HG03460 (cell line): ENCODE measurements around the gene SDHA.

ENCODE experiments used
- ATAC-seq: cut with Tn5 transposase; IDR thresholded peaks from one replicate; pipeline ENCODE4 v1.9.1; 2021; ENCODE audit not compliant: unreplicated experiment

SDHA gene

DNA sequence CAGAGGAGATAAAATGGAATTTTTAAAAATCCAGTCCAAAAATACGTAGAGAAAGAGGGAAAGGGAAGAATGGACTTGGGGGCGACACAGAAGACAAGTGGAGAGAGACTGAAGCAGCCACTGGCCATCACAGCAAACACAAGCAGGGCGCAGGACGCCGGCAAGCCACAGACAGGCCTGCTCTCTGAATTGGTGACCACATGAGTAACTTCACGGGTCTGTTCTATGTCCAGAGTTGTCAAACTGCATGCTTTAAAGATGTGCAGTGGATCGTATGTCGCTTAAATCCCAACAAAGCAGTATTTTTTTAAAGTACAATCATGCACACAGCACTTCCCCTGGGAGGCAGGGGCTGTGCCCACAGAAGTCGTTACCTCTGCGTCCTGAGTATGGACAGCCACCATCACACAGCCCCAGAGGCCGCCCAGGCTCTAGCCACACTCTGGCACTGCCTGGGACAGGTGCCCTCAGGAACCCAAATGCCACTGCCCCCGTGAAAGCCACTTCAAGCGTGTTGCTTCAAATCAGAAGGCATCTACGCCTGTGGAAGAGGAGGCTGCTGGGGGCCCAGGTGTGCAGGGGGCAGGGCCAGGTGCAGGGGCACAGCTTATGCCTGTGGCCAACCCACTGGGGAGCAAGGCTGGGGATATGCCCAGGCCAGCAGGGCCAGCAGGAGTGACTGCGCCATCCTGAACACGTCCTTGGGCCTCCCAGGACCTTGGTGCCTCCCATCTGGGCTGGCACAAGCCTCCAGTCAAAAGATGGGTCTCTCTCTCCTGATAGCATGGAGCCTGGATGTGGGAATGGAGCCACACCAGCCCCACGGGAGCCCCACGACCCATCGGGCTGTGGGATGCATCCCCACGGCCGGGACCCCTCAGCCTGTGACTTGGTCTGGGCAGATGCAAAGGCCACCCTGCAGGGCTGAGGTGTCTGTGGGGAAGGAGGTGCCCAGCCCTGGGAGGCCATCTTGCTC lies 32.7 kb upstream of the SDHA start:
- no peak for ATAC-seq

DNA sequence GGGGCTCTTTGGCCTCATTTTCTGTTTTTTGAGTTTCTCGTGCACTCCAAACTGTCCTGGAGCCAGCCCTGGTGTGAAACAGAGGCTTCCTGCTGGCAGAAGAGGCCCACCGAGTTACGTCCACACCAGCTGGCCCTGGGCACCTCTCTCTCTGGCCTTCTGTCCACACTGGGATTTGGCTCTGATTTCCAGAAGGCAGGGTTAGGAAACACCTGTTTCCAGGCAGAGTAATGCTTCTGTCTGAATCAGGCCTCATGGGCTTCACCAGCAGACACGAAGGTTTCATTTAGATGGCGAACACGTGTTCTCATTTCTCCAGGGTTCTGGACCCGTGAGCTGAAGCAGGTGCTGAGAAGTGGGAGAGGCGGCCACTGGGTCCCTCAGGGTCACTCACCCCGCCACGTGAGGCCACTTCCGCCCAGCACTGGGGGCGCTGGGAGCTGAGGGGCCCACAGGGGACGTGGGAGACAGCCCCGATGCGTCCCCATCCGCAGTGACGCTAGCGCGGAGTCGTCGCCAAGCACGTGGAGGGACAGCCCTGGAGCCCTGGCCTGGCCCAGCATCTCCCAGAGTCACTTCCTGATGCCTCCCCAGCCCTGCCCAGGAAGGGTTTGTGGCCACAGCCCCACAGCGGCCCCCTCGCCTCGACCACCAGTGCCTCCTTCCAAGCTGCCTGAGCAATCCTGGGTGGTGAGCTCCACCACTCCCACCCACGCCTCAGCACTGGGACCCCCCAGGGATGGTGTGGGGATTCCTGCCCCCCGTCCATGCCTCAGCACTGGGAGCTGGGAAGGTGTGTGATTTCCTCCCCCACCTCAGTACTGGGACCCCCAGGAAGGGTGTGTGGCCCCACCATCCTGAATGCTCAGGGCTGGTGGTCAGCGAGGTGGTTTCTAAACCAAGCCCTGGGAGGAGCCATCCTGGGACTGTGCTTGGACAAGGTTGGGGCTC lies 31.8 kb upstream of the SDHA start:
- no peak for ATAC-seq

DNA sequence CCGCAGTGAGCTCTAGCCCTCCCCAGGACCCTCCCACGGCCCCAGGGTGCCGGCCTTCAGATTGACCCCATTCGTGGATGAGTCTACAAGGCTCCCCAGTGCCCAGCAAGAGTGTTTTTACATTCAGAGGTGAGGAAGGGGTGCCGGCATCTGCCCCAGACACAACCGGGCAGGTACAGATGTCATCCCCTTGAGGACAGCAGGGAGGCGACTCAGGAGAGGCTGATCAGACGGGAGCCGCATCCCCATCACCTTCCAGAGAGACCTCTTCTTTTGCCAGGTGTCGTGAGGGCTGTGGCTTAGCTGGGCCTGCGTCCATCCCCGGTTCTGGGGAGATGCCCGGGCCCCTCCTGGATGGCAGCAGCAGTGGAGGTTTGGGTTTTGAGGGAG lies 31.1 kb upstream of the SDHA start:
- ATAC-seq, result no peak

DNA sequence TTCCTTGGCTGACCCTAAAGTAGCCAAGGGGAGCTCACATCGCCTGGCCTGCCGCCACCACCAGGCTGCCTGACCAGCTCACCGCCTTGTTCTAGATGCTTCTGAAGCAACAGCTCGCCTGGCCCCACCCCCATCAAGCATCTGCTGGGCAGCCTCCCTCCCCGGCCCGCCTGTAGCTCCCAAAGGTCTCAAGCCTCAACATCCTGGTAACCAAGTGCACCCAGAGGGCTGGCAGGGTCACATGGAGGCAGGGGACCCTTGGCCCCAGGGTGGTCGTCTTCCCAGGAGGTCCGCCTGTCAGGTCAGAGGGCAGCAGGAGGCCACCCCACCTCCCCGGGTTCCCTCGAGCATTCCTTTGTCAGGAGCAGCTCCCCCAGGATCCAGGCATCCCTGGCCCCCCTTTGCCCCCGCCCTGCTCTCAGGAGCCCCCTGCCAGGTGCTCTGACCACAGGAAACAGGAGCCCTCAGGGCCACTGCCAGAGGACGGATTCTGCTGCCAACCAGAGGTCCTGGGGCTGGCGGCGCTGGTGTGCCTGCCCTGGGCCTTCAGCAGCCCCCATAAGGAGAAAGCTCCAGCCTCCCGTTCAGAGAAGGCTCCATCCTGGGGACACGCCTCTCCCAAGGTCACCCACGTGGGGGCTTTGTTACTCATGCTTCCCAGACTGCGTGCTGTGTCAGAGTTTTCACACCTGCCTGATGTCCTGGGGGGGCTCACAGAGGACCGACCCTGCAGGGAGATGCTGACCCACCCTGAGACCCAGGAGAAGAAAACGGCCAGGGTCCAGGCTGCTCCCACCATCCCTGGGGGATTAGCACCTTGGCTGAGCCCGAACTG lies 30.3 kb upstream of the SDHA start:
- ATAC-seq, result no peak

DNA sequence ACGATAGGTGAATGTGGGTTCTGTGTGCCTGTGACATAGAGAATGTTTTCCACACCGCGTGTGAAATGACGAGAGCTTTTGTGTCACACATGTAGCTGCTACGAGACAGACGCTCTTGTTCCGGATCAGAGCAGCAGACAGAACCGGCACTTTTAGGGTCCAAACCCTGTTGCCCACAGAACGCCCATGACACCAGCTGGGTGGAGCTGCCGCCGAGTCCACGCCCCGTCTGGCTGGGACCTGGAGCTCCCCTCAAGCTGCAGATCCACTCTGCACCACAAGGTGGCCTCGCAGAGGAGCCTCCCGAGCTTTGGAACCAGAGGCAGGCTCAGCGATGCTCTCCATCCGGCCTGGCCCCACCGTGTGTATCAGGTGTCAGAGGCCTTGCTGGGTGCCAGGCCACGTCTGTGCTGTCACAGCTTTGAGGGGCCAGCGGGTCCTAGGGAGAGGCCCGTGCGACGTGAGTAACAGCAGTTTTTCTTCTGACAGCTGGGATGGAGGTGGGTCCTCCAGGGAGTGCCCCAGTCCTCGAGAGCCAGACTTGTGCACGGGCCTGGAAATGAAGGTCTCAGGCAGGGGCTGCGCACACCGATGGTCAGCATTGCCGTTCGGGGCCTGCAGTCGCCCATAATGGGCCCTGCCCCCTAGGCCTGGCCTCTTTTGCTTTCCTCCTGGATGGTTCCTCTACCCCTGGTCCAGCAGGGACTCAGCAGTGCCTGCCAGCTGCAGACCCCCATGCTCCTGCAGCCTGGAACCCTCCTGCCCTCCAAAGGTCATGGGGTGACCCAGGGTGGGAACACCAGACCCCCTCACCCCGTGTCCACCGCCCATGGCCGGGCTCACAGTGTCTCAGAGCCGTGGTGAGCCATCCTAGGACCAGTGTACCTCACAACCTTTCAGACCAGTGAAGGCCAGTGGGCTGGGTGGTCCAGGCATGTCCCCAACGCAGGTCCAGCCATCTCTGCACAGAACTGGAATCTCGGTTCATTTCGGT lies 29.3 kb upstream of the SDHA start:
- peak; percentile 73 for ATAC-seq

DNA sequence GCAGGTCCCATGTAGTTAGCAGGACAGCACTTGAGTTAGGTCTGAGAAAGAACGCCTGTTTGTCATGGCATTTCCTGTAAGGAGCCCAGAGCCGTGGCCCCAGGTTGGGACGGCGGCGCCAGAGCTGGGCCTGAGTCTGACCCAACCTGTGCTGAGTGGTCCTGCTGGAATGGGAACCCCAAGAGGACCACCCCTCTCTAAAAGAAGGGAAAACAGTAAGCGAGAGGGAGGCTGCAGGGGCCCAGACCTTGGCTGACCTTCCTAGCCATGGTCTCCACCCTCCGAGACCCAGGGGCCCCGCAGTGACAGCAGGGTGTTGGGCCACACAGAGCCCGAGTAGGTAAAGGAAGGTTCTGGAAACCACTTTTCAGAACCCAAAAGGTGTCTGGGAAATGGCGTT lies 28.6 kb upstream of the SDHA start:
- ATAC-seq, result no peak

DNA sequence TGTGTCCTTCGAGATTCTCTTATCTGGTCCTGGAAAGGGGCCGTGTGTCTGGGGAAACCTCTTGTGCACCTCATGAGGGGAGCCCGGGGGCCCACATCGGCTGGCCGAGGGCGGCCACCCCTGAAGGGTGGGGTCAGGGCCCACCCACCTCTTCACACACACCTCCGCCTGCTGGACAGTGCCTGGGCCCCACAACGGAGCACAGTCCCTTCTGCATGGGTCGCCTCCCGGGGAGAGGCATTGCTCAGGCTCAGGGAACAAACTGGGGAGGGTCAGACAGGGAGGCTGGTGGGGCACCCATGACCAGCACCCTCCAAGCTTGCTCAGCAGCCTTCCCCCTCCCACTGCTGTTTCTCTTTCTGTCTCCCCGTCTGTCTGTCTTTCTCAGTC lies 28.1 kb upstream of the SDHA start:
- no peak for ATAC-seq

DNA sequence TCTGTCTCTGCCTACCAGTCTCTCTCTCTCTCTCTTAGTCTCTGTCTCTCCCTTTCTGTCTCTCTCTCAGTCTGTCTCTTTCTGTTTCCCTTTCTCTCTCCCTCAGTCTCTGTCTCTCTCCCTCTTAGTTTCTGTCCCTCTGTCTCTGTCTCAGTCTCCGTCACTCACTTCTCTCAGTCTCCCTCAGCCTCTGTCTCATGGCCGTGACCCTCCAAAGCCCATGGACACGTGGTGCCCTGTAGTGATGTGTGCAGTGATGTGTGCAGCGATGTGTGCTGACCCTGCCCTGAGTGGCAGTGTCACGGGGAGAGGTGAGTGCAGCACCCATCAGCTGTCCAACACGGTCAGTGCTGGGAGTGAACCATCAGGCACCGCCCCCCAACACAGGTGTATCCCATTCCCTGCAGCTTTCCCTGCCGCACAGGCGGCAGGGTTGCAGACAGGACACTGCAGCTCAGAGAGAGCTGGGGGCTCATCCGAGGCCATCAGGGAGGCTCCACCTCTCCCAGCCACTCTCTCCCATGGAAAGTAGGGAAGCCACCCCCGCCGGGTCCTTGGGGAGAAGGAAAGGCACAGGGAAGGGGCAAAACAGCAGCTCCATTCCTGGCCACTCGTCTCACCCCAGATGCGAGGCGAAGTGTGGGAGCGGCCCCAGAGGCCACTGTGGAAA lies 27.6 kb upstream of the SDHA start:
- ATAC-seq, result no peak

DNA sequence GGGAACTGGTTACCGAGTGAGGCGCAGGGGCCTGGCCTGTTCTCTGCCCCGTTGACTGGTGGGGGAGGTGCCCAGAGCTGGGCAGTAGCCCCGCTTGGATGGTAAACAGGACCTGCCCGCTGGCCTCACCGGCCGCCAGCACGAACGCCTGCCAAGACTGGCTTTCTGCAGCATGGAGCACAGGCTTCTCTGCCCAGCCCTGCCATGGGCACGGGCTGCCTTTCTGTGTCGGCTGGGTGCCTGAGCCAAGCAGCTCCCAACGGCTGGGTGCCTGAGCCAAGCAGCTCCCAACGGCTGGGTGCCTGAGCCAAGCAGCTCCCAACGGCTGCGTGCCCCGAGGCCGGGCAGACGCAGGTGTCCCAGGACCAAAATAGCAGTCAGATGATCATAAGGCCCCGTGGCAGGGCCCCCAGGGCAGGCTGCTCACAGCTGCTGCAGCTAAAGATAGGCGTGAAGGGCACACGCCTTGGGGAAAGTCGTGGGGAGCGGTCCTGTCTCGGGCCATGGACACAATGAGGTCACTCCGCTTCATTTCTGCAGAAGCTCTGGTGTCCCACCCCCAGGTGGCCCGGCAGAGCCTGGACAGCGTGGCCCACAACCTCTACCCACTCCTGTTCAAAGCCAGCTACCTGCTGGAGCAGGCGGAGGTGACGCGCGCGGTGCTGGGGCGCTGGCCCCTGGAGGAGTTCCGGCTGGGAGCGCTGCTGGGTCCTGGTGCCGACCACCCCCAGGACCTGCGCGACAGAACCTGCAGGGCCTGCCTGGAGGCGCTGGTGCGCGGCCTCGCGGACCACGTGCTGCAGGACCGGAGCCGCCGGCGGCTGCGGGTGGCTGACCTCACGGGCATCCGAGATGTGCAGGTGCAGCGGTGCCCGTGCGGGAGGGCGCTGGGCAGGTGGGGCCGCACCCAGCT lies 26.8 kb upstream of the SDHA start, which contains the start of gene LRRC14B:
Gene LRRC14B (plus strand): TSS at position 460 of the 913 bp plus-strand sequence. CDS start 44 bp downstream, at position 504.
- no peak for ATAC-seq

DNA sequence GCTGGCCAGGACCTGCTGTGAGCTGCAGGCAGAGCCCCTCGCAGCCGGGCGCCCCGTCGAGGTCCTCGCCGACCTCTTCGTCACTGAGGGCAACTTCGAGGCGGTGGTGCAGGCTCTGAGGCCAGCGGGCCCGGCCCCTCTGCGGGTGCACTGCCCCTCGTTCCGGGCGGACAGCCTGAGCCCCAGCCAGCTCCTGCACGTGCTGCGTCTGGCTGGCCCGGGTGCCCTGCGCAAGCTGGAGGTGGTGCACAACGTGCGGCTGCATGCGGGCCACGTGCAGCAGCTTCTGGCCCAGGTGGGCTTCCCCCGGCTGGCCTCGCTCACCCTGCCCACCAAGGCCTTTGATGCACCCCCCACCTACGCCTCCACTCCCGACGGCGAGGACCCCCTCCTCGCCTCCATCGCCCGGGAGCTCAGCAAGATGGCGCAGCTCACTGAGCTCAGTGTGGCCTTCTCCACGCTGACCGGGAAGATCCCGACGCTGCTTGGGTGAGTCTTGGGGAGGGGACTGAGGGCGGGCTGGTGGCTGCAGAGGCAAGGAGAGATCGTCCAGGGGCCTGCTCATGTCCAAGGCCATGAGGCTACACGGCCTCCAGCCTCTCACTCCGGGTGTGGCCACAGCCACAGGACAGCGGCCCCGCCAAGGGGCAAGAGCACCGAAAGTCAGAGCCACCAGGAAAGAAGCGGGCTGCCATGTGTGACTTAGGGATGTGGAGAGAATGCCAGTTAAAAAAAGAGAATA lies 26.0 kb upstream of the SDHA start:
- no peak for ATAC-seq

DNA sequence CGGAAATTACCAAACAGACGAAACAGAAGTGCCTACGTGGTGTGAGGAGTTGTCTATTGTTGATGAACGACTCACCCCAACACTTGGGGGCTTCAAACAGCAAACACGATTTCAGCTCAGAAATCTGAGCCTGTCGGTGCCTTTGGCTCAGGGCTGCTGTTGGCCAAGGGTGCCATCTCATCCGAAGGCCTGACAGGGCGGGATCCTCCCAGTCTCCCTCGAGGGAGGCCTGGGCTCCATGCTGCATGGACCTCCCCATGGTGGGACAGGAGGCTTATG lies 25.5 kb upstream of the SDHA start:
- ATAC-seq, result no peak

DNA sequence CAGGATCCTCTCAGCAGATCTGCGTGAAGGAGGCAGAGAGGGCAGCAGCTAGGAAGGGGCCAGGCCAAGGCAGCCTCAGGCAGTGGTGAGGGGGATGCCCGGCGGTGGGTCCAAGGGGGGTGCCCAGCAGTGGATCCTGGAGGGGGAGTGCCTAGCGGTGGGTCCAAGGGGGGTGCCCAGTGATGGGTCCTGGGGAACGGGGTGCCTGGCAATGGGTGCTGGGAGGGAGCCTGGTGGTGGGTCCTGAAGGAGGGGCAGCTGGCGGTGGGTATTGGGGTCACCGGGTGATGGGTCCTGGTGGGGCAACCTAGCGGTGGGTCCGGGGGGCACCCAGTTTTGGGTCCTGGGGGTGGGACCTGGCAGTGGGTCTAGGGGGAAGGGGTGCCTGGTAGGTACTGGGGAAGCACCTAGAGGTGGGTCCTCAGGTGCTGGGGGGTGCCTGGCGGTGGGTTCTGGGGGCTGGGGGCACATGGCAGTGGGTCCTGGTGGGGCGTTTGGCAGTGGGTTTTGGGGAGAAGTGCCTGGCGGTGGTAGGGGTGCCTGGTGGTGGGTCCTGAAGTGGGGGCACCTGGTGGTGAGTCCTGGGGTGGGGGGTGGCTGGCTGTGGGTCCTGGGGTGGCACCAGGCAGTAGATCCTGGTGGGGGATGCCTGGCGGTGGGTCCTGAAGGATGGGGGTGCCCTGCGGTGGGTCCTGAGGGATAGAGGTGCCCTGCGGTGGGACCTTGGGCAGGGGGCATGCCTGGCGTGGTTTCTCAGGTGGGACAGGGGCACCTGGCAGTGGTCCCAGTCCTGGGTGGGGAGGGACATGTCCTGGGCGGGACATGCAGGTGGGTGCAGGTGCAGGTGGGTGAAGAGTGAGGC lies 24.9 kb upstream of the SDHA start:
- ATAC-seq, result no peak

DNA sequence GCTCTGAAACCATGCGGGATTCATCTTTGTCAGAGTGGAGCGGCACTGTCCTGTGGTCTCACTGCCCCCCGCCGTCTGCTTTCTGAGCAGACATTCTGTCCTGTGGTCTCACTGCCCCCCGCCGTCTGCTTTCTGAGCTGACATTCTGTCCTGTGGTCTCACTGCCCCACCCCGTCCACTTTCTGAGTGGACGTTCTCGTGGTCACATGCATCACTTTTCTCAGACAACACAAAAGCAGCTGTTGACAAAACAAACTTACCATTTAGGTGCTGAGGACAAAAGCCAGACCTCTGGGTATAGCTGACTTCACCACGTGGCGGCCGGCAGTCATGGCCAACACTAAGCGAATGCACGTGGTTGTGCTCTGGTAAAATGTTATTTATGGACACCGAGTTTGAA lies 24.0 kb upstream of the SDHA start:
- no peak for ATAC-seq

DNA sequence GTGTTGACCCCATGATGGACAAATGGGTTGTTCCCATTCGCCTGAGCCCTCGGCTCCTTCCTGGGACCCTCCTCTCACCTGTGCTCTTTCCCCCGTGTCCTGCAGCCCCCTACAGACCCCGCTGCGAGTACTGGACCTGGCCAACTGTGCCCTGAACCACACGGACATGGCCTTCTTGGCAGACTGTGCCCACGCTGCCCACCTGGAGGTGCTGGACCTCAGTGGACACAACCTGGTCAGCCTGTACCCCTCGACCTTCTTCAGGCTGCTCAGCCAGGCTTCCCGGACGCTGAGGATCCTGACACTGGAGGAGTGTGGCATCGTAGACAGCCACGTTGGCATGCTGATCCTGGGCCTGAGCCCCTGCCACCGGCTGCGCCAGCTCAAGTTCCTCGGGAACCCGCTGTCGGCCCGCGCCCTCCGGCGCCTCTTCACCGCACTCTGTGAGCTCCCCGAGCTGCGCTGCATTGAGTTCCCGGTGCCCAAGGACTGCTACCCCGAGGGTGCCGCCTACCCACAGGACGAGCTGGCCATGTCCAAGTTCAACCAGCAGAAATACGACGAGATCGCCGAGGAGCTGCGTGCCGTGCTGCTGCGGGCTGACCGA lies 23.4 kb upstream of the SDHA start:
- no peak for ATAC-seq

DNA sequence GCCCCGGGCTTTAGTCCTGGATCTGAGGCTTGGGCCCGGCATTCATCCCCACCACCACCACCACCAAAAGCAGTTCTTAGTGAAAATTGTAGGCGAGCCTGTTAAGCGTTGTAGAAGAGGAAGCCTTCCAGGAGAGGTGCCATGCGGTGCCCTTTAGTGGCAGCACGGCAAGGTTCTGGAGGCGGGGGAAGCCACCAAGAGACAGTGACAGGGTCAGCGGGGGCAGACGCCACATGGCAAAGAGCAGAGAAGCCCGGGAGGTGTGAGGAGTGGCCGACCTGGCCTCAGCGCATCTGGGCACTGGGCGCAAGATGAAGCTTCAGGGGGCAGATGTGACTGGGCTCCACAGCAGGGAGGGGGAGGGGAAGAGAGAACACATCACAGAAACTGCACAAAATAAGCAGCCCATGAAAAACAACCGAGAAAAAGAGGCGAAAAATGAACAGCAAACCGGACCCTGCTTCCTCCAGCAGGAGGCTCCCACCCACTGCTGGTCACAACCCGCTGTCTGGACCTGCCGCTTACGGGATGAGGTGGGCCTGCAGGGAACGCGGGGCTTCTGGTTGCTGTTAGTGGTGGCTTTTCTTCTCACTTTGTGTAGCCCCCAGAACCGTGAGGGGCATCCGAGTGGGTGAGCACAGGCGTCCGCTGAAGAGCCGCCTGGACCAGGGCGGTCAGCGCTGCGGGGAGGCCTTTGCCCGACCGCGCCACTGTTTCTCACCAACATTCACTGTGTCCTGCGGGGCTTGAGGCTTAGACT lies 22.5 kb upstream of the SDHA start:
- no peak for ATAC-seq
